WTC11 (cell line): ENCODE measurements around the gene CEMIP. TPM values are rescaled to one million over a fixed set of nuclear protein-coding genes. Genes with fewer than 3 reads are reported as not detected.

Experiments
- ATAC-seq: fragments of 200-7000 bp; cut with Tn5 transposase; 2 replicates; pipeline ENCODE4 v1.10.0; 2021; ENCODE audit warnings: mild to moderate bottlenecking, moderate library complexity
- CTCF ChIA-PET: fragments of 300-600 bp; sonication (Branson Sonifier 250); formaldehyde crosslinking; loops from one replicate; lab custom pipeline; 2021; ENCODE audit warnings: antibody characterized with exemption; lab: Charles Lee
- POLR2A ChIA-PET: fragments of 350-600 bp; sonication (Branson Sonifier 250); formaldehyde crosslinking; loops from one replicate; lab custom pipeline; 2021; ENCODE audit warnings: antibody characterized with exemption; lab: Charles Lee
- DNase-seq: peaks from one replicate; pipeline ENCODE4 v3.0.0; 2021; ENCODE audit warnings: low spot score
- H3K27ac Mint-ChIP-seq: 2 replicates; pipeline ENCODE4 v1.8.0; 2021; ENCODE audit warnings: mixed read lengths
- H3K27me3 Mint-ChIP-seq: 2 replicates; pipeline ENCODE4 v1.8.0; 2021; ENCODE audit warnings: low read depth, mild to moderate bottlenecking, moderate library complexity, mixed read lengths
- H3K36me3 Mint-ChIP-seq: 2 replicates; pipeline ENCODE4 v1.8.0; 2021; ENCODE audit warnings: mixed read lengths
- H3K4me1 Mint-ChIP-seq: 2 replicates; pipeline ENCODE4 v1.8.0; 2022; ENCODE audit warnings: mixed read lengths
- H3K4me3 Mint-ChIP-seq: 2 replicates; pipeline ENCODE4 v1.8.0; 2021; ENCODE audit warnings: mild to moderate bottlenecking, moderate library complexity, mixed read lengths
- H3K9me3 Mint-ChIP-seq: 2 replicates; pipeline ENCODE4 v1.8.0; 2021; ENCODE audit warnings: mixed read lengths
- AFF4 ChIP-seq: sonication (generic); formaldehyde crosslinking; IDR thresholded peaks from 2 replicates; pipeline ENCODE4 v1.8.1; 2023; ENCODE audit warnings: mild to moderate bottlenecking, missing genetic modification reagents, borderline replicate concordance
- ATF6 ChIP-seq: sonication (generic); formaldehyde crosslinking; IDR thresholded peaks from 2 replicates; pipeline ENCODE4 v1.8.1; 2023; ENCODE audit warnings: mild to moderate bottlenecking, missing genetic modification reagents
- E2F1 ChIP-seq: sonication (generic); formaldehyde crosslinking; IDR thresholded peaks from 2 replicates; pipeline ENCODE4 v1.8.0; 2022; ENCODE audit warnings: mild to moderate bottlenecking, missing genetic modification reagents
- E2F5 ChIP-seq: sonication (generic); formaldehyde crosslinking; IDR thresholded peaks from 2 replicates; pipeline ENCODE4 v1.8.1; 2022; ENCODE audit warnings: mild to moderate bottlenecking, moderate library complexity, missing genetic modification reagents
- EMX1 ChIP-seq: fragments of 250-450 bp; sonication (Bioruptor Pico); IDR thresholded peaks from 2 replicates; pipeline ENCODE4 v1.8.0; 2021; ENCODE audit warnings: mild to moderate bottlenecking
- ERG ChIP-seq: fragments of 250-450 bp; sonication (Bioruptor Pico); IDR thresholded peaks from 2 replicates; pipeline ENCODE4 v1.8.0; 2021; ENCODE audit warnings: mild to moderate bottlenecking
- ETV6 ChIP-seq: sonication (generic); formaldehyde crosslinking; IDR thresholded peaks from 2 replicates; pipeline ENCODE4 v1.8.1; 2022; ENCODE audit warnings: mild to moderate bottlenecking, missing genetic modification reagents
- FOXK1 ChIP-seq: sonication (generic); formaldehyde crosslinking; IDR thresholded peaks from 2 replicates; pipeline ENCODE4 v1.8.0; 2022; ENCODE audit warnings: mild to moderate bottlenecking, moderate library complexity, missing genetic modification reagents
- GABPB1 ChIP-seq: sonication (generic); formaldehyde crosslinking; IDR thresholded peaks from 2 replicates; pipeline ENCODE4 v1.8.1; 2023; ENCODE audit warnings: mild to moderate bottlenecking, missing genetic modification reagents
- GRHL2 ChIP-seq: fragments of 250-450 bp; sonication (Bioruptor Pico); IDR thresholded peaks from 2 replicates; pipeline ENCODE4 v1.8.0; 2022; ENCODE audit warnings: mild to moderate bottlenecking, moderate library complexity; ENCODE audit not compliant: insufficient replicate concordance, severe bottlenecking
- MLX ChIP-seq: sonication (generic); formaldehyde crosslinking; IDR thresholded peaks from 2 replicates; pipeline ENCODE4 v1.8.1; 2023; ENCODE audit warnings: mild to moderate bottlenecking, missing genetic modification reagents, moderate library complexity
- NFYB ChIP-seq: sonication (generic); formaldehyde crosslinking; conservative IDR thresholded peaks from 2 replicates; pipeline ENCODE4 v1.8.0; 2022; ENCODE audit warnings: low read depth, missing genetic modification reagents
- NR1H2 ChIP-seq: sonication (generic); formaldehyde crosslinking; IDR thresholded peaks from 2 replicates; pipeline ENCODE4 v1.9.0; 2021; ENCODE audit warnings: mild to moderate bottlenecking, moderate library complexity, missing genetic modification reagents
- NR2C2 ChIP-seq: sonication (generic); formaldehyde crosslinking; IDR thresholded peaks from 2 replicates; pipeline ENCODE4 v1.8.0; 2022; ENCODE audit warnings: mild to moderate bottlenecking, missing genetic modification reagents
- NR3C1 ChIP-seq: sonication (generic); formaldehyde crosslinking; conservative IDR thresholded peaks from 2 replicates; pipeline ENCODE4 v1.8.1; 2023; ENCODE audit warnings: low read depth, mild to moderate bottlenecking, missing genetic modification reagents
- OVOL2 ChIP-seq: fragments of 250-450 bp; sonication (Bioruptor Pico); IDR thresholded peaks from 2 replicates; pipeline ENCODE4 v1.9.0; 2021; ENCODE audit warnings: mild to moderate bottlenecking, borderline replicate concordance
- SOX15 ChIP-seq: fragments of 250-450 bp; sonication (Bioruptor Pico); IDR thresholded peaks from 2 replicates; pipeline ENCODE4 v1.9.0; 2021; ENCODE audit warnings: mild to moderate bottlenecking
- SP1 ChIP-seq: sonication (generic); formaldehyde crosslinking; conservative IDR thresholded peaks from 2 replicates; pipeline ENCODE4 v1.8.1; 2022; ENCODE audit warnings: missing genetic modification reagents
- USF2 ChIP-seq: sonication (generic); formaldehyde crosslinking; IDR thresholded peaks from 2 replicates; pipeline ENCODE4 v1.8.1; 2023; ENCODE audit warnings: mild to moderate bottlenecking, missing genetic modification reagents, moderate library complexity
- ZMAT4 ChIP-seq: fragments of 250-450 bp; sonication (Bioruptor Pico); IDR thresholded peaks from 2 replicates; pipeline ENCODE4 v1.9.0; 2021; ENCODE audit warnings: mild to moderate bottlenecking
- ZNF219 ChIP-seq: sonication (generic); formaldehyde crosslinking; IDR thresholded peaks from 2 replicates; pipeline ENCODE4 v1.8.0; 2023; ENCODE audit warnings: missing genetic modification reagents, mild to moderate bottlenecking, borderline replicate concordance
- ZNF317 ChIP-seq: sonication (generic); formaldehyde crosslinking; IDR thresholded peaks from 2 replicates; pipeline ENCODE4 v1.8.1; 2023; ENCODE audit warnings: low read depth, mild to moderate bottlenecking, moderate library complexity, missing genetic modification reagents, borderline replicate concordance
- ZNF416 ChIP-seq: fragments of 250-450 bp; sonication (Bioruptor Pico); IDR thresholded peaks from 2 replicates; pipeline ENCODE4 v1.9.0; 2021; ENCODE audit warnings: mild to moderate bottlenecking, inconsistent platforms
- total RNA-seq: library from RNA; stranded (reverse); gene quantifications from 3 replicates; pipeline ENCODE4 v1.2.3, GENCODE V29; 2021

The CEMIP gene
- total RNA-seq, 1 experiment from 2014 or later, result 0.87 TPM

- peaks cover 3% of the 10 kb centered on the region; the same call in 1 of the 2 replicates for H3K27me3 Mint-ChIP-seq
- CTCF ChIA-PET, result interaction anchor here (1.1 to 2.8 kb wide), 5 partner anchors 8 to 220 kb away, joined by 3 to 10 read pairs (median 4); no protein-coding TSS in a partner anchor
- H3K36me3 Mint-ChIP-seq, result no peaks in the 10 kb centered on the region
- ATAC-seq, result no peak
- no peak overlapping the region for H3K27ac Mint-ChIP-seq
- H3K4me3 Mint-ChIP-seq, result no peak overlapping the region
- POLR2A ChIA-PET, result no interaction called here
- no peak for TF ChIP-seq ERG (CRISPR knock-in tag)
- no peak for TF ChIP-seq EMX1 (CRISPR knock-in tag)
- no peak for TF ChIP-seq NR2C2 (CRISPR knock-in tag)
- no peak for TF ChIP-seq ATF6 (CRISPR knock-in tag)
- TF ChIP-seq FOXK1, result no peak
- TF ChIP-seq GABPB1 (CRISPR knock-in tag), result no peak
- TF ChIP-seq MLX, result no peak
- TF ChIP-seq OVOL2, result no peak
- no peak for TF ChIP-seq ZNF317
- TF ChIP-seq SP1 (CRISPR knock-in tag), result no peak
- TF ChIP-seq AFF4 (CRISPR knock-in tag), result no peak
- TF ChIP-seq SOX15 (CRISPR knock-in tag), result no peak
- TF ChIP-seq E2F1, result no peak
- TF ChIP-seq ETV6 (CRISPR knock-in tag), result no peak
- no peak for DNase-seq
- H3K9me3 Mint-ChIP-seq, result no peaks in the 10 kb centered on the region
- H3K4me1 Mint-ChIP-seq, result peaks cover 19% of the 10 kb centered on the region
Observed at GRCh38 chr15:80880086-80880485, 100.9 kb downstream of the CEMIP start.

GRCh38 chr15:80883641-80884040 lies 104.5 kb downstream of the CEMIP start:
- CTCF ChIA-PET, result interaction anchor here (0.5 to 1.6 kb wide), 3 partner anchors 104 to 296 kb away, joined by 3 to 5 read pairs (median 4); partner anchors contain the start of gene CEMIP
- H3K27ac Mint-ChIP-seq, result no peak overlapping the region
- ATAC-seq (no peak), DNase-seq (no peak)
- no peaks in the 10 kb centered on the region for H3K9me3 Mint-ChIP-seq
- no peaks in the 10 kb centered on the region for H3K36me3 Mint-ChIP-seq
- H3K27me3 Mint-ChIP-seq, result peaks cover 6% of the 10 kb centered on the region
- POLR2A ChIA-PET, result interaction anchor here (0.8 kb wide), 1 partner anchor 93 kb away, joined by 3 read pairs; no protein-coding TSS in a partner anchor
- no peak overlapping the region for H3K4me3 Mint-ChIP-seq
- H3K4me1 Mint-ChIP-seq, result peaks cover 22% of the 10 kb centered on the region
- no peak for TF ChIP-seq ZNF219 (CRISPR knock-in tag)
- TF ChIP-seq ZMAT4 (CRISPR knock-in tag), result no peak
- TF ChIP-seq E2F5 (CRISPR knock-in tag), result no peak
- TF ChIP-seq GRHL2 (CRISPR knock-in tag), result no peak
- no peak for TF ChIP-seq NR2C2 (CRISPR knock-in tag)
- no peak for TF ChIP-seq ZNF416
- no peak for TF ChIP-seq NR1H2 (CRISPR knock-in tag)
- no peak for TF ChIP-seq USF2 (CRISPR knock-in tag)
- no peak for TF ChIP-seq OVOL2
- no peak for TF ChIP-seq E2F1
- TF ChIP-seq NR3C1 (CRISPR knock-in tag), result no peak
- no peak for TF ChIP-seq NFYB (CRISPR knock-in tag)
